IgD-negative memory B cell (primary cell): ENCODE data around the gene STK17A. TPM values are rescaled to one million over a fixed set of nuclear protein-coding genes. Genes with fewer than 3 reads are reported as not detected.
"Not testable (repeated sequence)": the region's sequence is repeated elsewhere in the genome, so short reads cannot be mapped to it uniquely, and the experiment has no call there.

Source experiments
- H3K27ac Mint-ChIP-seq, 3 donors: one replicate each; pipeline ENCODE4 v1.8.0; 2020 to 2022; ENCODE audit warnings: mild to moderate bottlenecking in 3 of 3, mixed read lengths in 3 of 3, moderate library complexity in 1 of 3
- H3K27me3 Mint-ChIP-seq: one replicate; pipeline ENCODE4 v1.8.0; 2021; ENCODE audit warnings: mixed read lengths
- H3K36me3 Mint-ChIP-seq: one replicate; pipeline ENCODE4 v1.8.0; 2020; ENCODE audit warnings: mild to moderate bottlenecking, mixed read lengths
- H3K4me1 Mint-ChIP-seq, 3 donors: one replicate each; pipeline ENCODE4 v1.8.0; 2020 to 2022; ENCODE audit warnings: mixed read lengths in 3 of 3, mild to moderate bottlenecking in 1 of 3
- H3K4me3 Mint-ChIP-seq, 4 donors: one replicate each; pipeline ENCODE4 v1.8.0; 2020 to 2022; ENCODE audit warnings: mild to moderate bottlenecking in 4 of 4, mixed read lengths in 4 of 4, moderate library complexity in 3 of 4
- H3K9me3 Mint-ChIP-seq, 3 donors: one replicate each; pipeline ENCODE4 v1.8.0; 2020 to 2021; ENCODE audit warnings: mixed read lengths in 3 of 3, mild to moderate bottlenecking in 1 of 3
- polyA plus RNA-seq: library from polyadenylated mRNA; unstranded; fragments of 300-500 nt; fragmentation: Illumina TruSeq; gene quantifications from one replicate; pipeline ENCODE4 v1.2.3, GENCODE V29; 2021

STK17A gene
- polyA plus RNA-seq, 1 donor from 2014 or later: 175 TPM

DNA sequence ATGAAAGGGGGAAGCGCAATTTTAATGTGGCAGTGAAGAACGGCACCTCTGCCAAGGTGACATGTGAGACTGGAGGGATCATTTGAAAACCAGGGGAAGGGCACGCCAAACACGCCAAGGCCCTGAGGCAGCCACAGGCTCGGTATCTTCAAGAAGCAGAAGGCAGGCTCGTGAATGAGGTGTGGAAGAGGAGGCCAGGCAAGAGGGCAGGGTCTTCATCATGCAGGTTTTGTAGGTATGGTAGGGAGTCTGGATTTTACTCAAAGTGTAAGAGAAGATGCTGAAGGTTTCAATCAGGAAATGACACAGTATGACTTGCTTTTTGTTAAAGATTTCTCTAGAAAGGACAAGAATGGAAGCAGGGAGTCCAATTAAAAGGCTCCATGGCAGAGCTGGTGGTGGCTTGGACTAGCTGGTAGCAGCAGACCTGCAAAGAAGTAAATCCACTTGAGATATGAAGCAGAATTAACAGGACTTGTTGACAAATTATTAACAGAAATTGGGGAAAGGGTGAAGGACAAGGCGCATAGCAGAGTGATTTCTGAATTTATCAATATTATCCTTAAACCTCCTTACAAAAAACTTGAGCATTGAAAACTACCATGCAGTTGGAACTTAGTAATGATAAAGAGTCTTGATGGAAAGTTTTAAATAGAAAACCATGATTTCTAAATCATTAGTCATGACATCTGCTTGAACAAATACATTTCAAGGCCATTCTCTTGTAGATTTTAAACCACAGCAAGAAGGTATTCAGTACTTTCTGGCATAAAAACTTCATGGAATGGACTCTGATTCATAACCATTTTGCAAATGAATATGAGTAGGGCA is 76.0 kb downstream of the STK17A start:
- Mint-ChIP-seq H3K36me3 (peaks cover 4% of the 10 kb centered on the region), H3K4me3 (peak overlapping the region in 3 of 4 donors; percentile 2 to 66 (median 12)), H3K4me1 (peaks cover 38 to 39% (median 38%) of the 10 kb centered on the region in 3 donors), H3K27ac (peak overlapping the region; percentile 70 to 82 (median 75)), H3K9me3 (peaks cover 0 to 5% (median 2%) of the 10 kb centered on the region in 3 donors), H3K27me3 (no peaks in the 10 kb centered on the region)

DNA sequence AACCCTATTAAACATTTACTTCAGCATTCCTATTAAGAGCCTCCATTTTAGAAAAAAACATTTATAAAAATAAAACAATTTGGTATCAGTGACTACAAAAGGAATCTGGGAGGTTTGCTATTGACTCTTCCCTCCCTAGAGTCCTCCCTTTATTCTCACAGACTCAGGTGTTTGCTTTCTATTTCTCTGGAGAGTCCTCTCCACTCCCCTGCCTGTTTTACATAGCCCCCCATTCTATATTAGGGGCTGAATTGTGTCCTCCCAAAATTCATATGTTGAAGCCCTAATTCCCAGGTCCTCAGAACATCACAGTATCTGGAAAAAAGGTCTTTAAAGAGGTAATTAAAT is 76.6 kb downstream of the STK17A start:
- peak overlapping the region in 1 of 3 donors; percentile 70 for H3K27ac Mint-ChIP-seq
- peaks cover 0 to 2% (median 0%) of the 10 kb centered on the region in 3 donors for H3K9me3 Mint-ChIP-seq
- peaks cover 3% of the 10 kb centered on the region for H3K36me3 Mint-ChIP-seq
- H3K4me3 Mint-ChIP-seq: no peak overlapping the region
- peaks cover 32 to 33% (median 33%) of the 10 kb centered on the region in 3 donors for H3K4me1 Mint-ChIP-seq
- H3K27me3 Mint-ChIP-seq: no peaks in the 10 kb centered on the region

DNA sequence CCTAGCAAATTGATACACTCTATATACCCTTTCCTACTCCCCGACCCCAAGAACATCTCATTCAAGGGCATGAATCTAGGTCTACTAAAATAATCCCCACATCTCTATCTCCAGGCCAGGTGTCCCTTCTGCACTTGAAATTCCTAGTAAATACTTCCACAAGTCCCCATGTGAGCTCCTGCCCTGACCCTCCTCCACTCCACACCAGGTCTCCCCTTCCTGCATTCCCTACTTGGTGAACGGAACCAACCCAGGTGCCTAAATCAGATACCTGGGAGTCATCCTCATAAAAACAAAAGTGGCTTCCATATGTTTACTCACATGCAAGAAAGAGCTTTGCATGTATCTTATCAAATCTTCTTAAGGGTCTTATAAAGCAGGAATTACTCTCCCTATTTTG is 77.2 kb downstream of the STK17A start:
- Mint-ChIP-seq H3K27ac (peak overlapping the region in 2 of 3 donors; percentile 24 to 54), H3K4me3 (peak overlapping the region in 1 of 4 donors; percentile 62), H3K9me3 (no peaks in the 10 kb centered on the region), H3K4me1 (peaks cover 32 to 35% (median 32%) of the 10 kb centered on the region in 3 donors), H3K36me3 (peaks cover 5% of the 10 kb centered on the region), H3K27me3 (no peaks in the 10 kb centered on the region)

DNA sequence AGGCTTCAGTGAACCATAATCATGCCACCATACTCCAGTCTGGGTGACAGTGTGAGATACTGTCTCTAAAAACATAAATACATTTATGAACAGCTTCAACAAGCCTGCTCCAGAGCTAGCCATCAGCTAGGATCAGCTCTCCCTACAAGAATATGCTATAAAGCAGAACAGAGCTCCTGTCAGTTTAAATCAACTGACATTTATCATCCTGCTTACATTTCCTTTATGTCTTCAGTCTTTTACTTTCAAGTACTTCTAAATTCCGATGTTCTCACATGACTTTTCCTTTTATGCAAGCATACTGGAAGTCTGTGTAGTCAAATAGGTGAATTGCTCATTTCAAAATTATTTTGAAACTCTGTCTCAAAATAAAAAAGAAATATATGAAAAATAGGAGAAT is 81.8 kb downstream of the STK17A start:
- Mint-ChIP-seq H3K4me3 (no peak overlapping the region), H3K4me1 (peaks cover 25 to 54% (median 31%) of the 10 kb centered on the region in 3 donors), H3K27me3 (no peaks in the 10 kb centered on the region), H3K27ac (no peak overlapping the region), H3K36me3 (peaks cover 17% of the 10 kb centered on the region), H3K9me3 (peaks cover 0 to 20% (median 4%) of the 10 kb centered on the region in 3 donors)

DNA sequence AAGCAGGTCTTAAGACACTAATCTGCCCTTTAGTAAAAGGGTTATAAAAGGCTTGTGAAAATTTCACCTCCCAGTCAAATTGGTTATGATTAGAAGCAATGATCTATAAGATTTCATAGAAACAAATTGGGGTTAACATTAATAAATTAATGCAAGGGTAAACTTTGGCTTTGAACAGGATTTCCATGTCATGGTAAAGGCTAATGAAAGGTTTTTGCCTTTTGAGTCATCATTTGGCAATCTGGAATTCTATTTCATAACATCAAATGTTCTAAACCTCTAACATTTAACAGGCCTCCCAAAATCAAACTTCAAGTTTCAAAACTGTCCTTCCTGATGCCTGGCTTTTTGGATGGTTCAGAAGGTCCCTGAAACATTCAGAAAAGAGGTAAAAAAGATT is 84.0 kb downstream of the STK17A start:
- no peak overlapping the region for H3K27ac Mint-ChIP-seq
- H3K4me1 Mint-ChIP-seq: peaks cover 21 to 50% (median 30%) of the 10 kb centered on the region in 3 donors
- peaks cover 0 to 26% (median 11%) of the 10 kb centered on the region in 3 donors for H3K9me3 Mint-ChIP-seq
- H3K27me3 Mint-ChIP-seq: no peaks in the 10 kb centered on the region
- no peak overlapping the region for H3K4me3 Mint-ChIP-seq
- peaks cover 24% of the 10 kb centered on the region for H3K36me3 Mint-ChIP-seq

DNA sequence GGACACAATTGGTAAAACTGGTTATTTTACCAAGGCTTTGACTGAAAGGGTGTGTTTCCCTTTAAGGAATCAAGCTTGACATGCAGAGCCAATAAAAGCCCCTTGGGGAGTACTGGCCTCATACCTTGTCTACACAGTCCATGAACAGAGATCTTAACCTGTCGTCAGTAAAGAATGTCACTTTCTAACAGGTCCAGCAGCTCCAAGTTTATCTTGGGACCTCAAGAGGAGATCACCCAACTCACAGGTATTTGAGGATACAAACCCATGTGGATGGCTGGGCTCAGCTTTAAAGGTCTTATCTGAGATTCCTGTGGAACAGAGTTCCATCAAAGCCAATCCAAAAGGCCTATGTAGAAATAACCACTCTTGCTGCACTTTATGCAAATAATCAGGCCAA is 85.1 kb downstream of the STK17A start:
- Mint-ChIP-seq H3K4me3 (no peak overlapping the region), H3K4me1 (peaks cover 25 to 54% (median 35%) of the 10 kb centered on the region in 3 donors), H3K9me3 (peaks cover 0 to 36% (median 19%) of the 10 kb centered on the region in 3 donors), H3K36me3 (peaks cover 29% of the 10 kb centered on the region), H3K27ac (no peak overlapping the region), H3K27me3 (no peaks in the 10 kb centered on the region)

DNA sequence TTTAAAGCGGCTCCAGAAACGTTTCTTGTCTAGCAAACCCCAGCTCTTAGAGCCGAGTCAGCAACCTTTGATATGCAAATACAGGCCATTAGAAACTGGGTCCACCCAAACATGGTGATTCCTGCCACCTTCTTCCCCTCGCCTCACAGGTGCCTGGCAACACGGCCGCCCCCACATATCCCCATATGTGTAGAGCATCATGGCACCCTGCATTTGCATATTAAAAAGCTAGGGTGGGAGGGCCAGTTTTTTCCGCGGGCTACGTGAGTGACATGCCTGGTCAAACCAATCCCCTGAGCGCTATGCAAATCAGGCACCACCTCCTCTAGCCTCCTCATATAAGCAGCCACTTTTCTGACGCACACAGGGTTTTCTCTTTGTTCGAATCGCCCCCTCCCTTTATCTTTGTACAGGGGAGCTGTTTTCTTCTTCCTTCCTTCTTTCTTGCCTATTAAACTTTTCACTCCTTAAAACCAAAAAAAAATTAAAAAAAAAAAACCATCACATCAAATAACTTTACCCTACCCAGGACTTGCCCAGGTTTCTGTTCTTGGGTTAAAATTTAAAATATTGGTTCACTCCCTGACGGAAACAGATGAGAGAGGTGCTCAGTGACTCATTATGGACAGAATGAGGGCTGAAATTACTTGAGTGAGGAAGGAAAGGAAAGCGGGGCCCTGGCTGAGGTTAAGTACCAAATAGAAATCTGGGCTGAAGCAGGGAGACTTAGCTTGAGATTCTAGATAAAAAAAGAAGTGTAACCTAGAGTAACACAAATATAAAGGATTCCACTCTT is 86.6 kb downstream of the STK17A start:
- no peaks in the 10 kb centered on the region for H3K27me3 Mint-ChIP-seq
- peaks cover 37 to 66% (median 46%) of the 10 kb centered on the region in 3 donors for H3K4me1 Mint-ChIP-seq
- peaks cover 30% of the 10 kb centered on the region for H3K36me3 Mint-ChIP-seq
- peak overlapping the region; percentile 48 to 66 (median 52) for H3K27ac Mint-ChIP-seq
- peak overlapping the region; percentile 4 to 88 (median 64) for H3K4me3 Mint-ChIP-seq
- peaks cover 0 to 42% (median 21%) of the 10 kb centered on the region in 3 donors for H3K9me3 Mint-ChIP-seq

DNA sequence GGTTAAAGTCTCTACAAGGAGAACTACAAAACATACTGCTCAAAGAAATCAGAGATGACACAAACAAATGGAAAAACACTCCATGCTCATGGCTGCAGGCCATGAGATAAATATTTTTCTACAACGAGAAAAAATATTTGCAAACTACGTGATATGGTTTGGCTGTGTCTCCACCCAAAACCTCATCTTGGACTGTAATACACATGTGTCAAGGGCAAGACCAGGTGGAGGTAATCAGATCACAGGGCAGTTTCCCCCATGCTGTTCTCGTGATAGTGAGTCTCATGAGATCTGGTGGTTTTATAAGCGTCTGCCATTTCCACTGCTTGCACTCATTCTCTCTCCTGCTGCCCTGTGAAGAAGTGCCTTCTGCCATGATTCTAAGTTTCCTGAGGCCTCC is 88.6 kb downstream of the STK17A start:
- Mint-ChIP-seq H3K4me1 (peaks cover 33 to 53% (median 39%) of the 10 kb centered on the region in 3 donors), H3K27me3 (no peaks in the 10 kb centered on the region), H3K9me3 (peaks cover 0 to 35% (median 27%) of the 10 kb centered on the region in 3 donors), H3K4me3 (peak overlapping the region in 2 of 4 donors; percentile 3 to 24), H3K36me3 (peaks cover 29% of the 10 kb centered on the region), H3K27ac (peak overlapping the region in 1 of 3 donors; percentile 39)

DNA sequence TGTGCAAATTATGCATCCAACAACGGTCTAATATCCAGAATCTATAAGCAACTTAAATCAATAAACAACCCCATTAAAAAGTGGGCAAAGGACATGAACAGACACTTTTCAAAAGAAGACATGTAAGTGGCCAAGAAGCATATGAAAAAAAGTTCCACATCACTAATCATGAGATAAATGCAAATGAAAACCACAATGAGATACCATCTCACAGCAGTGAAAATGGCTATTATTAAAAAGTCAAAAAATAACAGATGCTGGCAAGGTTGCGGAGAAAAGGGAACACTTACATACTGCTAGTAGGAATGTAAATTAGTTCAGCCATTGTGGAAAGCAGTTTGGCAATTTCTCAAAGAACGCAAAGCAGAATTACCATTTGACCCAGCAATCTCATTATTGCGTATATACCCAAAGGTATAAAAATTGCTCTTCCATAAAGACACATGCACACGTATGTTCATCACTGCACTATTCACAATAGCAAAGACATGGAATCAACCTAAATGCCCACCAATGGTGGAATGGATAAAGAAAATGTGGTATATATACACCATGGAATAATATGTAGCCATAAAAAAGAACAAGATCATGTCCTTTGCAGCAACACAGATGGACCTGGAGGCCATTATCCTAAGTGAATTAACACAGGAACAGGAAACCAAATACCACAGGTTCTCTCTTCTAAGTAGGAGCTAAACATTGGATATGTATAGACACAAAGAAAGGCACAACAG is 90.5 kb downstream of the STK17A start:
- Mint-ChIP-seq H3K27ac (peak overlapping the region in 2 of 3 donors; percentile 71 to 81), H3K9me3 (peaks cover 0 to 30% (median 25%) of the 10 kb centered on the region in 3 donors)

DNA sequence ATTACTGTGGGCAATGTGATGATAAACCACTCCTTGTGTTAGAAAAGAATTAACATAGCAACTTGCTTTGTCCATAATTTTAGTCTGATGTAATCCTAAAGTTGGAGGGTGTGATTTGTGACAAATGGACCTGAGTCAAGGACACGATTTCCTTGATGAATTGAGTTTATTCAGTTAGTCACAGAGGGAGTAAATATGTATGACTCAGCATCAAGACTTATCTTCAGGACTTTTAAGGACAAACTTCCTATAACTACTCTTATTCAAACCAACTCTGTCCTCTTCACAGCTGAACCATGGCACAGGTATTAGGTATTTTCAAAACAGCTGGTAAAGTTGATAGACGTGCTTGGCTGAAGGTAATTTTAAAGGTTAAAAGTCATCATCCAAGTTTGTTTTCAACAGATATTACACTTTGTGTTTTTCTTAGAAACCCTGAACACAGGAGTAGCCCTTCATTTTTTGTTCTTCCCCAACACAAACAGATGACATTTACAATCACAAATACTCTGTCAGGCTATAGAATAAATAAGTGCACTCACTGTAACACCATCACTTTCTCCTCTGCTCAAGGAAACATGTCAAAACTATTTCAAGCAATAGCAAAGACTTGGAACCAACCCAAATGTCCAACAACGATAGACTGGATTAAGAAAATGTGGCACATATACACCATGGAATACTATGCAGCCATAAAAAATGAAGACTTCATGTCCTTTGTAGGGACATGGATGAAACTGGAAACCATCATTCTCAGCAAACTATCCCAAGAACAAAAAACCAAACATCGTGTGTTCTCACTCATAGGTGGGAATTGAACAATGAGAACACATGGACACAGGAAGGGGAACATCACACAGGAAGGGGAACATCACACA is 91.9 kb downstream of the STK17A start:
- Mint-ChIP-seq H3K9me3 (peaks cover 0 to 23% (median 22%) of the 10 kb centered on the region in 3 donors), H3K4me3 (no peak overlapping the region), H3K36me3 (peaks cover 21% of the 10 kb centered on the region), H3K27ac (no peak overlapping the region), H3K4me1 (peaks cover 40 to 49% (median 46%) of the 10 kb centered on the region in 3 donors), H3K27me3 (no peaks in the 10 kb centered on the region)

More for the DNA sequence above, 90.5 kb downstream of the STK17A start:
- Mint-ChIP-seq H3K36me3 (peaks cover 25% of the 10 kb centered on the region), H3K4me3 (peak overlapping the region in 3 of 4 donors; percentile 11 to 70 (median 11)), H3K4me1 (peaks cover 36 to 52% (median 43%) of the 10 kb centered on the region in 3 donors)
- H3K27me3 Mint-ChIP-seq: not testable (repeated sequence)

Other genes starting within 250 kb of the STK17A start
- gene COA1, start 146.4 kb downstream of the STK17A start, polyA plus RNA-seq: 48.5 TPM
- 34.4 TPM for gene BLVRA, start 175.6 kb downstream of the STK17A start, polyA plus RNA-seq